Measurements from ENCODE around the gene KLF15.
A peak's percentile ranks its signal among the peaks of the same experiment; 100 is the strongest.

KLF15 gene

DNA sequence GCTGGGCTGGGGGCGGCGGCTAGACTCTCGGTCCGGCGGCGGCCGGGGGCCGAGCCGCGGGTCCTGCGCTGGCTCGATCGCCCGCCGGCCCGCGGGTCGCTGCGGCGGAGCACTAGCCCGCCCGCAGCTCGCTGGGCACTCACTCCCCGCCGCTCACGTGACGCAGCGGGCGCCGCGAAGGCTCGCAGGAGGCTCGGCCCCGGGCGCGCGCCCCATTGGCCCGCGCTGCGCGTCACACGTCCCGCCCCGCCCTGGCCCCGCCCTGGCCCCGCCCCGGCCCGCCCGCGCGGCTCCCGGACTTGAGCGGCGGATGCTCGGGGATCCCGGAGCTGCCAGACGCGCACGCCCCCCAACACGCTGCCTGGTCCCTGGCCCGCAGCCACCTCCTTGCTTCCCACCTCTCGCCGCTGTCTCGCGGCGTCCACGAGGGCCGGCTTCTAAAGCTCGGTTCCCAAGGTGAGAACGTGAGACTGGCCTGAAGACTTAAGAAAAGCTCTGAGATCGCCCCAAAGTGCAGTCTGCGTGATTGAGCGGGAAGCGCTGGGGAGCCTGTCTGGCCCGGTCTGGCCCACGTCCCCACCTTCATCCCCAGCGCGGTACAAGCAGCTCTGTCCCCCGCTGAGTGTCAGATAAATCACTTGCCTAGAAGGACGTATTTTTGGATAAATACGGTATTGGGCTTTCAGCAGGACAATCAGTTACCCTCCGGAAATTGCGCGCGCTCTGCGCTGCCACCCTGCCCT lies at the start of gene KLF15:
Gene KLF15, minus strand, starts transcription at position 114 of the 743 bp plus-strand sequence. CDS start 4,486 bp downstream, outside the sequence.
- peak; percentile 6 for DNase-seq

DNA sequence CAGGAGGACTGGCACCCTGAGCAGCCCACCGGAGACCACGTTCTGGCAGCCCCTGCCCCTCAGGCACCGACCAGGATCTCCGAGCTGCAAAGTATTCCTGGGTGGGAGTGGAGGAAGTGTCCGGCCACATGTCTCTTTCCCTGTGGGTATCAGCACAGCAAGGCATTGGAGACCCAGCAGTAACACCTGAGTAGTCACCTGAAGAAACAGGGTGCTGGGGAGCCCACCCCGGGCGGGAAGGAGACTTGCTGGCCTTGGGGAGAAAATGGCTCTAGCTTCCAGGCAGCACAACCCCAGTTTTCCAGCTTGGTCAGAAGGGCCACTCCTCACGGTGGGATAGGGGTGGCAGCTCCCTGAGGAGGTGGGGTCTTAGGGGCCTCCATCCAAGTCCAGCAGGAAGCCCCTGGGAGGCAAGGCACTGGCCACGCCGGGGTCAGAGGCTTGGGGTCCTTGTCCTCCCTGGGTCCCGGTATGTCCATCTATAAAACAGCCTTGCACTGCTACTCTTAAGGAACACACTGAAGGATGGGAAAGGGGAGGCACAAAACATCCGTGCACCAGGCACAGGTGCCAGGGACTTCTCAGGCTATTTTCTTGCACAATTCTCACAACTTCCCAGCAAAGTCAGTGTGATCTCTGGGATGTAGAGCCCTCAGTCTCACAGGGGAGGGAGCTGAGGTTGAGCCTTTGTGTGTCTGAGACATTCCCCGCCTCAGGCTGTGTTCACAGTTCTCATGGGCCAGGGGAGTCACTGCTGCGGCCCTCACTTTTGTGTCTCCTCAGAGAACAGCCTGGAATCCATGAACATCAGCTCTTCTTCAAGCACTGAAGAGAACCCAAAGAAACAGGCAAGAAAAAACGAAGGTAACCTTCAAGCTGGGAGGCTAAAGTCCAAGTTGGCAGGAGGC lies 49.4 kb upstream of the KLF15 start:
- DNase-seq, result no peak

DNA sequence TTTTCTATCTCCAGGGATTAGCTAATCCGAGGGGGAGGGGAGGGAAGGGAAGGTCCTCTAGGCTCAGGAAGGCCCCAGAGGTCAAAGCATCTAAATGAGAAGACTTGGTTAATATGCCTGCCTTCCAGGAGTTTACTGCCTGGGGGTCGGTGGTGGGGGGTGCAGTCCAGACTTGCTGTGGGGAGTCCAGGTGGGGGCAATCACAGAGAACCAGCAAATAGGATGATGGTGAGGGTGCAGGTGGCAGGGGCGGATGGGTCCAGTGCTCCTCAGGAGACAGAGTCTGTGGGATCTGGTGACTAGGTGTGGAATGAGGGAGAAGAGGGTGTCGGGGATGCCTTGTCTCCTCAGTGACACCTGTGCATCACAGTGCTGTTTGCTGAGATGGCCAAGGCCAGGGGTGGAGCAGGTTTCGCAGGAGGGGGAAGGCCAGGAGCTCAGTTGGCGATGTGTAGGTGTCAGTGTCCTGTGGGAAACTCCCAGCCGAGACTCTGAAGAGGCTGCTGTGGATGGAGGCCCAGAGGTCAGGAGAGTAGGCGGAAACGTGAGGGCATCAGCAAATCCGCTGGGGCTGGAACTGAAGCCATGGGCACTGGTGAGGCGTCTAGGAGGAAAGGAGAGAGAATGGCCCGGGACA lies 45.6 kb upstream of the KLF15 start:
- DNase-seq, result no peak

DNA sequence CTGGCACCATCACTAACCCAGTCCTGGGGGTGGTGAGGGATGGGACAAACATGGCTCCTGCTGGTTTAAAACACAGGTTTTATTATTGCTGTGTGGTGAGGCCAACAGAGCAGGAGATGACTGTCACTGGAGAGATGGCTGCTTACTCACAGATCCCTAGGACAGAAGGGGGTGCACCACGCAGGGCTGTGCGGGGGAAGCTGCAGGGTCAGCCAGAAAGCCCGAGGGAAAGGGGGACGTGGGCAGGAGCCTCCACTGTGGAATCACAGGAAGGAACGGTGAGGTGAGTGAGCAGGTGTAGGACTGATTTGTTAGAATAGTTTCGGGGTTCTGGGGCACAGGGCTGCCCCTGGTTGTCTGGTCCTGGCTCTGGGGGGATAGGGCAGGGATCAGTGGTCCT lies 45.0 kb upstream of the KLF15 start:
- DNase-seq, result no peak

DNA sequence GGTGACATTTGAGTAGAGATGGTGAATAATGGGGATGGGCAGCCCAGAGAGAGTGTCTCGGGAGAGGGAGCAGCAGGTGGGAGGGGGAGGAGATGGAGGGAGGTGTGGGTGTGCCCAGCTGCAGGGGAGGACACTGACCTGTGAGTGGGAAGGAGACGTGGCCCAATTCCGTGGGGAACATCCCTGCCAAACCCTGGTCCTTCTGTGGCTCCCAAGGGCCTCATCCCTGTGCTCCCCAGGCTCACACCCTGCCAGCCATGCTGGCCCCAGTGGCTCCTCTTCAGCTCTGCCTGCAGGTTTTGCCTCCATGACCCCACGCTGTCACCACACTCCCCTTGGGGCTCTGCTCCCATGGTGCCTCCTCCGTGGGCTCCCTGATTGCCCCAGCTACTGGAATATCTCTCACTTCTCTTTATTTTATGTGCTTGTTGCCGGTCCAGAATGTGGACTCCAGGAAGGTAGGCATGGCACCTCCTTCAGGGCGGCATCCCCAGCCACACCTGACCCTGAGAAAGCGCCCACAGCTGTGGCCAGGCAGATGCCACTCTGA lies 44.5 kb upstream of the KLF15 start:
- no peak for DNase-seq

DNA sequence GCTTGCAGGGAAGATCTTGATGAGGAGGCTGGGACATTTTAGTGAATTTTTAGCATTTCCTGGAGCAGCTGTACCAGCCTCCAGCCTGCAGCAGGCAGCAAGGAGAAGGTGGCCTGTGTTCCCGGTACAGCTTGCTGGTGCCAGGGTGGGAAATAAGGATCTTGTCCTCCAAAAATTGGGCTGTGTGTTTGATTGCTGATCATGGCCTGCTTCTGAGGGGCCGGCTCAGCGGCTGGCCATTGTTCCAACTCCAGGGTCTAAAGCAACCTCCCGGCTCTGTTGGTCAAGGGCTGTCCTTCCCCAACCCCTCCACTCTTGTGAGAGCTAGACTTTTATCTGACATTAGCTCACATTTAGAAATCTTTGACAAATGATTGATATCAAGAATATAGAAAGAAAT lies 42.5 kb upstream of the KLF15 start:
- no peak for DNase-seq

DNA sequence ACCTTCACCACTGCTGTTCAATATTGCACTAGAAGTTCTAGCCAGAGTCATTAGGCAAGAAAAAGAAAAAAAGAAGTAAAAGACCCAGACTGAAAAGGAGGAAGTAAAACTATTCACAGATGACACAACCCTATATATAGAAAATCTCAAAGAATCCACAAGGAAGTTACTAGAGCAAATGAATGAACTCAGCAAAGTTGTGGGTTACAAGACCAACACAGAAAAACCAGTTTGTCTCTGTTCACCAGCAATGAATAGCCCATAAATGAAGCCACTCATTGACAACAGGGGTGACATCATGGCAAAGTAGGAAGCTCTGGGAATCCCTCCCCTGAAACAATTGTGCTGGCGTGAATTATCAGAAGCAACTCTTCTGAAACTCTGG lies 42.1 kb upstream of the KLF15 start:
- no peak for DNase-seq

DNA sequence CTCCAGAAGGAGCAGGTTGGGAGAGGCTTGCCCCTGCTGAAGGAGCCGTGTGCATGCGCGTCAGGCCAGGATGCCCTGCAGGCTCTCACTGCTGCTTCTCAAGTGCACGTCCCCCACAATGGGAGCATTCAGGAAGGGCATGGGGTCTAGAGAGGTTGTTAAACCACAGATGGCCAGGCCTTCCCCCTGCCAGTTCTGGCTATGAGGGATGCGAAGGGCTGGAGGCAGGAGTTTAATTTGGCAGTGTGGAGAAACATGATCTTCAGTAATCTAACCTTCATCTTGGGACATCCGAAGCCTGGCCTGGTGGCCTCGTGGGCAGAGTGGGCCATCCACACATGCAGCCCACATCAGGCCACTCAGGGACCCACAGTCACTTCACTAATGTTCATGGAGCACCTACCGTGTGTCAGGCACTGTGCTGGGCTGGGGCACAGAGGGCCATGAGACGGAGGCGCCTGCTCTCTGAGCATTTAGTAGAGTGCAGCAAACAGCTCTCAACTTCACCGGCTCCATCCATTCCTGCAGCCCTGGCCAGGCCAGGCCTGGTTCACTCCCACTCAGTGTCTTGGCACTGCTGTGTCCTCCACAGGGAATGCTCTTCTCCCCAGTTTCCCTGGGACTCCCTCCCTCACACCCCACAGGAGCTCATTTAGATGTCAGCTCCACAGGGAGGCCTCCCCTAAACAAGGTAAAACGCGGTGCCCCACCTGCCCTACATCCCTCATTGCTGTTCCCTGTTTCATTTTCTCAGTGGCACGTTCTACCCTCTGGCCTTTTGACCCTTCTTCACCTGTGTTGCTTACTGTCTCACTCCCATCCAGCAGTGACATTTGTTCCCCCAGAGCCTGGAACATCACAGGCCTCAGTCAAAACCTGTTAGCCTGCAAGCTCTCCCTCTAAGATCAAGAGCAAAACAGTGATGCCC lies 41.5 kb upstream of the KLF15 start:
- DNase-seq, result no peak

DNA sequence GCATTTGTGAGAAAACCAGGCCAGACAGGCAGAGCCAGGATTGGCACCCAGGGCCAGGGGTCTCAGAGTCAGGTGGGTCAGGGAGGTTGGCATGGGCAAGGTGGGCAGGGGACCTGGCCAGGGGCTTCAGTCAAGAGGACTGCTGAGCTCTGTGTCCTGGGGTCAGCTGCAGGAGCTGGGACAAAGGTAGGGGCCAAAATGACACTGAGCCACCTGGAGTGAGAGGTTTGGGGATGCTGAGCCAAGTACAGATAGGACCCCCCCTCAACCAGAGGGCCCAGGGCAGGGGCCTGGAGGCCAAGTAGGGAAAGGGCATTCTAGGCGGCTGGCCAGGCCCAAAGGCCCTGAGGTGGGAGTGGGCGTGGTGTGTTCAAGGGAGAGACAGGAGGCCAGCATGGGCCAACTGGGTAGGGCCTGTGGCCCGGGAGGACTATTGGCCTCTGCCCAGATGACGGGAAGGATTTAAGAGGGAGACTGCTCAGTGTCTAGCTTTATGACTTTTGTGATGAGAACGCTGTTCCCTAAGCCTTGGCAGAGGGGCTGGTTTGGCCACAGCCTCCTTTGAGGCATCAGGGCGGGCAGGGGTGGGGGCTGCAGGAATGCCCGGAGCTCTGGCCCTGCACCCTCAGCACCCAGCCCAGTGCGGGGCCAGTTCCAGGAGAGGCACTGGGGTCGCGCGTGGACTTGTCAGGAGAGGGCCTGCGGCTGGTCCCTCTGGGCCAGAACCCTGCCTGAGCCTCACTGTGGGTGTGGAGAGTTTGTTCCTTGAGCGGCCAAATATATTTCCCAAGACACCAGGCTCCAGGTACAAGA lies 40.6 kb upstream of the KLF15 start:
- DNase-seq, result no peak

DNA sequence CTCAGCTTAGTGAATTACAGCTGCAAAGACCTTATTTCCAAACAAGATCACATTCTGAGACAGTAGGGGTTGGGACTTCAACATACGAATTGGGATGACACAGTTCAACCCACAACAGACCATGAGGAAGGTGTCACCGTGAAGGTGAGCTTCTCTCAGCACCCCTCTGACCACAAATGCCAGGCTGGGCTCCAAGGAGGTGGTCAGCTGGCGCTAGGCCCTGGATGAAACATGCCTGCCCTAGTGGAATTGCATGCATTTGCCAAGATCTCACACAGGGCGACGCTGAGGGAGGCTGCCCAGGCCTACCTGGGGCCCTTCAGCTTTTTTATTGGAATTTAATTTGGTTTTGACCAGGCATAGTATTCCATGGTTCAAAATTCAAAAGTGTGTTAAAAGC lies 39.3 kb upstream of the KLF15 start:
- no peak for DNase-seq

DNA sequence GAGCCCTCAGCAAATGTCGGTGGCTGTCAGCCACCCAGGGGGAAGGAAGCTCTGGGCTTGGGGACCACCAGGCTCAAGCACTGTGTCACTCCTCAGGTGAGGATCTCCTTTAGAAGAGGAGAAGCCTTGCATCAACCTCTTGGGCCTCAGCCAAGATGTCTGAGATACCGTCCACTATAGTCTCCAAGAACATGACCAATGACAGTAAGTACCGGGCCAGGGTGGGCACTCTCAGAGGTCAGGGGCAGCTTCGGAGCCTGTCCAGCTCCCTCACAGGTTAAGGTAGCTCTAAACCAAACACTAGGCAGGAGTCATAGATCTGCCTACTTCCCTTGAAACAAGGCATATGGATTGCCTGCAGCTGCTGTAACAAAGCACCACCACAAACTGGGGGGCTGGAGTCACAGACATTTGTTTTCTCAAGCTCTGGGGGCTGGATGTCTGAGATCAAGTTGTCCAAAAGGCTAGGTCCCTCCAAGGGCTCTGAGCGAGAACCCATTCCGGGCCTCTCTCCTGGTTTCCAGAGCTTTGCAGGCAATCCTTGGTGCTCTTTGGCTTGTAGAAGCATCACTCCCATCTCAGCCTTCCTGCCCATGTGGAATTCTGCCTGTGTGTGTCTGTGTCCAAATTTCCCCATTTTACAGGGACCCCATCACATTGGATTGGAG lies 38.8 kb upstream of the KLF15 start:
- no peak for DNase-seq

DNA sequence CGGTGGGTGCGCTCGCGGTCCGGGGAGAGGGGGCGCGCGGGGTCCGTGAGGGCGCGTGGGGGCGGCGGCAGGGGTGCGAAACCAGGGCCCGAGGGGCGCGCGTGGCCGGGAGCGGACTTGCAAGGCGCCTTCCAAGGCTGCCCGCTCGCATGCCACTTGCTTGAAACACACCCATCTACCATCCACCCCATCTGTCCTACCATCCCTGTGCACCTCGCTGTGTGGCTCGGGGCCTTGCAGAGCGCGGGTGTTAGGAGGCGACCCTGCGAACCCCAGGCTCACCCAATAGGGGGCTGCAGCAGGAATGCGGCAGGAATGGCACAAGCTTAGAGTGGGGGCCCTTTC lies 37.7 kb upstream of the KLF15 start:
- no peak for DNase-seq

DNA sequence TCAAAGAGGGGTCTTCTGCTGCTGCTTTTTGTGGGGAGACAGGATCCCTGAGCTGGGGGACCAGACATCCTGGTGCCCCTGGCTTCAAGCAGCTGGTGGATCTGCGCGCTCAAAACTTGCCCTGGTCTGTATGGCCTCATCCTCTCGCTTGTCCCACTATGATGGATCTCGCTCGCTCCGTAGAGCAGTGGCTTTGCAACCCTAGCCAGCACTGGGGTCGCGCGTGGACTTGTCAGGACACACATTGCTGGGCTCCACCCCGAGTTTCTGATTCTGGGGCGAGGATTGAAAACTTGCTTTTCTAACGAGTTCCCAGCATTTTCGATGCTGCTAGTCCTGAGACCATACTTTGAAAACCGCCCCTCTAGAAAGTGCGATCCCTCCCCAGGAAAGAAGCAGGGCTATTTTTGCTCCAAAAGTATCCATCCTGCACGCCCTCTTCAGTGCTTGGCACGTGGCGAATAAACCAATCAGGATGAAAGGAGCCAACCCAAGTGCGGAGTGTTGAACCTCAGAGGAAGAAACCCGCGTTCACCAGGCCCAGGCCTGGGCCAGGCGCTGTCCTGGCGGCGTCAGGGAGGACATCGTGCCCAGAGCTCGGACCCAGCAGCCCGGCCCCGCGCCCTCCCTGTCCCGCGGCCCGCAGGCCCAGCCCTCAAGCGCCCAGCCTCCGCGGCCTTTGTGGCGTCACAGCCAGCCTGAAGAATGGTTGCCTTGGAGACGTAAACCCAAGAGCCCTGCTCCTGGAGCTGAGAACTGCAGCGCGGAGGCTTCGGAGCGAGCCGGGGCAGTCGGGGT lies 37.2 kb upstream of the KLF15 start, which contains the start of gene CFAP100:
Gene CFAP100, plus strand, starts transcription at position 731 of the 798 bp plus-strand sequence. CDS start 1,092 bp downstream, outside the sequence.
- DNase-seq, result no peak

DNA sequence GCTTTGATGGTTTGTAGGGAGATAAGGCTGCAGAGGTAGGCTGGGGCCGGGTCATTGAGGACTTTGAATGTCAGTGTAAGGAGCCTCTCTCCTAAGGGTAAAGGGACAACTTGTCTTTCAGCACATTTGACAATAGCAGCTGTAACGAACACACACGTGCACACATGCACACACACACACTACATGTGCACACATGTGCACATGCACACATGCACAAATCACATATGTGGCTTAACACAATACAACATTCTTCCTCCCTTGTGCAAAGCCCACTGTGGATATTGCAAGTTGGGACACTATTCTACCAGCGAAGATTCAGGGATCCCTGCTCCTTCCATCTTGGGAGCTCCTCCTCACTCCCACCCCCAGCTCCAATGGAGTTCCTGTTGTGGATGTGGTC lies 36.4 kb upstream of the KLF15 start:
- no peak for DNase-seq

DNA sequence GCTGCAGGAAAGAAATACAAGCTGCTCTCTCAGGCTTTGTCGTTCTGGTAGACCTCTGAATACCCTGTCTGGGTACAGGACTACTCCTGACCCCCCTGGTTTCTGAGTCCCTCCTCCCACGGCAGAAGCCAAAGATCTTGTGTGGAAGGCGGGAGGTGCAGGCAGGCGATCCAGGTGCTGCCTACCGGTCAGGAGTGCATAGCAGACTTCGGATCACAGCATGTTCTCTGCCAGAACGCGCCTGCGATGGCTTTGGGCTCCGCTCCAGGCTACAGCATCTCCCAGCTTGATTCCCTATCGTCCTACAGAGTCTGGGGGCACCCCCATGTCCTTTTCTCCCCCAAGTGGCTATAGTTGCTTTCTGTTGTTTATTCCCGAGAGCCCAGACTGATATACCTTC lies 35.0 kb upstream of the KLF15 start:
- no peak for DNase-seq

DNA sequence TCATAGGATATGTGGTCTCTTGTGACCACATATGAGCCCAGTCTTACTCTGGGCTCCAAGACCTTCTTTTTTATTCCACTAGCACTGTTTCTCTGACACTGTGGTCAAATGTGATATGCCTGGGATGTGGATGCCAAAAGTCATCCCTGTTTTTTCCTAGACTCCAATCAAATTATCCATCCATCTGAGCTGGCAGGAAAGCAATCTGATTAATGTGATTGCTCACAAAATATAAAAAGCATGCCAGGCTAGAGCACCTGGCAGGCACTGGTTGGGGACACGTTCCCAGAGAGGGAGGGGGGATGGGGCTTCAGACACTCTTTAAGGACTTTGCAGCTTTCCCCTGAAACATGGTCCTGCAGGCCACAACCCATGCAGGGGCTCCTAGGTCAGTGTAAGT lies 34.4 kb upstream of the KLF15 start:
- DNase-seq, result no peak

DNA sequence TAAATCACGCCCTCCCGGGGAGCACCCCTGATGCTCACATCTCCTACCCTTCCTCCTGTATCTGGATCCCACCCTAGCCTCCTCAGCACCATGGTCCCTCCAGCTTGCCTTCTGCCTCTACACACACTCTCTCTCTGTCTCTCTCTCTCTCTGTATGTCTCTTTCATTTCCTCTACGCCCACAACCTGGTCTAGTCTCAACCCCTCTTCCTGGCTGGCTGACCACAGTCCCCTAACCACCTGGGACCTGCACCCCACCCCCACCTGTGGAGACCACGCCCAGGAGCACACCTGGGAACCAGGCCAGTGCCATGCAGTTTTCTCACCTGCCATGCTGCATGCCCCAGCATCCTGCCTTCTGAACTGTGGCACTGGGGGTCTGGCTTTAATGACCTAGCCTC lies 33.5 kb upstream of the KLF15 start:
- DNase-seq, result no peak

DNA sequence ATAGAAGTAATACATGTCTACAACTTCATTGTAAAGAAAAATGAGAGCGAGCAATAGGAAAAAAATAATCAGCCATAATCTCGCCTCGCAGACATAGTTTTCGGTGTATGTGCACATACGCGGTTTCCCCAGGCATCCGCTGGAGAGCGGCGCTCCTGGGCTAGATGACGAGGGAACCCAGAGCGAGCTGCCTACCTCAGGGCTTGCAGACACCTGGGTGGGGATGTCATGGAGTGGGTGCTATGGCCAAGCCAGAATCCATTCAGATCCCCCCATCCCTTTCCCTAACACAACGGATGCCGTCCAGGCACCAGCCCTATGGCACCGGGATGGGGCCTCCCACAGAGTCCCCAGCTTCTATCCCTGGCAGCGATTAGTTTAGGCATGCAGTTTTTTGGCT lies 33.0 kb upstream of the KLF15 start:
- no peak for DNase-seq

DNA sequence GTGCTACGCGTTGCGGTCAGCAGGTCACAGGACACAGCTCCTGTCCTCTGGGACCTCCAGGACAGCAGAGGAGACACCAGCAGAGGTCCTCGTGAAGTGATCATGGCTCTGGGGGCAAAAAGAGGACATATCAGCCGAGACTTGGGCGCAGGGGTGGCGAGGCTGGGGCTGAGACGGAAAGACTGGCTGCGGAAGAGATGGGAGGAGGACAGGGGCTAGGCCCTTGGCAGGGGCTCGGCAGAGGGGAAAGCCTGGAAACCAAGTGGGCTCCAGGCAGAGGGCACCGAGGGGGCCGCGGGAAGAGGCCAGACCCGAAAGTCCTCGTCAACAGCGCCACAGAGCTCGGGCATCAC lies 32.6 kb upstream of the KLF15 start:
- DNase-seq, result no peak
